Panc1 (cell line): Measurements from ENCODE around the gene PET100.

Experiments used
- POLR2AphosphoS5 ChIP-seq: IDR thresholded peaks from 2 replicates; pipeline ENCODE4 v1.6.1; 2012; ENCODE audit warnings: mild to moderate bottlenecking, low read depth, low read length, moderate library complexity
- REST ChIP-seq, 2 experiments: IDR thresholded peaks; 2 replicates each; pipeline ENCODE4 v1.6.1; 2011 to 2012; ENCODE audit warnings: low read depth in 2 of 2, control low read depth in 1 of 2, low read length in 1 of 2, mild to moderate bottlenecking in 1 of 2, moderate library complexity in 1 of 2; ENCODE audit not compliant: insufficient read depth in 1 of 2
- SIN3A ChIP-seq: IDR thresholded peaks from 2 replicates; pipeline ENCODE4 v1.6.1; 2012; ENCODE audit warnings: low read depth, mild to moderate bottlenecking, low read length, moderate library complexity, borderline replicate concordance; ENCODE audit not compliant: insufficient read depth
- TF ChIP-seq, protein P1 (sequence below): fragments of 450-650 bp; IDR thresholded peaks from 2 replicates; pipeline ENCODE4 v1.5.1; 2017; ENCODE audit warnings: mild to moderate bottlenecking

DNA sequence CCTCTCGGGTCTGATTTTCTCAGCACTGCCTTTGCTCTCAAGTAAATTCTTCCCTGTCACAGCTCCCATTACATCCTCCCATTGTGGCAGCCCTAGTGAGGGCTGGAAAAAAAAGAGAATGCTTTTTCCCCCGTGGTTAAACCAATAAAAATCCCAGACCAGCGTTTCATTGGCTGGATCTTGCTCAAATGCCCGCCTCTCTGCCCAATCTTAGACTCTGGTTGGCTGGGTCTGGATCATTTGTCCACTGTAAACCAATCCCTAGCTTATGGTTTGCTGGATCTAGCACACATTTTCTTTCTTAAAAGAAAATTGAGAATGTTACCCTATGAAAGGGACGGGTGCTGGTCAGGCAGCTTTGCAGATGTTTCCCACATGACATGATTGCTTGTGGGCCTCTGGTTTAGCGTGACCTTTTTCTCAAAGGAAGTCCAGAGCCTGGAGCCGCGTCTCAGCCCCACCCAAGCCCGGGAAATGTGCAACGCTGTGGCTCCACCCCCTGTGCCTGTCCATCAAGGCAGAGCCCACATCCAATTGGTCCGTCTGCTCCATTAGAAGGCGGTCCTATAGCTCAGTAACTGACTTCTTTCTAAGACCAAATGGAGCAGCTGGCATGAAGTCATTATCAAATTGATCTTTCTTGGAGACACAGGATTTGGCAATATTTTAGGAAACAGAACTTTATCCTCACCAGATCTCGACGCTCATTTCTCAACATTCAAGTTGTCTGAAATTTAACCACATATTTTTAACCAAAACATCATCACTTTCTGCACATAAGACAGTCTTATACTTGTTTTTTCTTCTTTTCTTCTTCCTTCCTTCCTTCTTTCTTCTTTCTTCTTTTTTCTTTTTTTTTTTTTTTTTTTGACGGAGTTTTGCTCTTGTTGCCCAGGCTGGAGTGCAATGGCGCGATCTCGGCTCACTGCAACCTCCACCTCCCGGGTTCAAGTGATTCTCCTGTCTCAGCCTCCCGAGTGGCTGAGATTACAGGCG lies 44.7 kb downstream of the PET100 start:
- TF ChIP-seq SIN3A, result no peak
- TF ChIP-seq, protein P1, sequence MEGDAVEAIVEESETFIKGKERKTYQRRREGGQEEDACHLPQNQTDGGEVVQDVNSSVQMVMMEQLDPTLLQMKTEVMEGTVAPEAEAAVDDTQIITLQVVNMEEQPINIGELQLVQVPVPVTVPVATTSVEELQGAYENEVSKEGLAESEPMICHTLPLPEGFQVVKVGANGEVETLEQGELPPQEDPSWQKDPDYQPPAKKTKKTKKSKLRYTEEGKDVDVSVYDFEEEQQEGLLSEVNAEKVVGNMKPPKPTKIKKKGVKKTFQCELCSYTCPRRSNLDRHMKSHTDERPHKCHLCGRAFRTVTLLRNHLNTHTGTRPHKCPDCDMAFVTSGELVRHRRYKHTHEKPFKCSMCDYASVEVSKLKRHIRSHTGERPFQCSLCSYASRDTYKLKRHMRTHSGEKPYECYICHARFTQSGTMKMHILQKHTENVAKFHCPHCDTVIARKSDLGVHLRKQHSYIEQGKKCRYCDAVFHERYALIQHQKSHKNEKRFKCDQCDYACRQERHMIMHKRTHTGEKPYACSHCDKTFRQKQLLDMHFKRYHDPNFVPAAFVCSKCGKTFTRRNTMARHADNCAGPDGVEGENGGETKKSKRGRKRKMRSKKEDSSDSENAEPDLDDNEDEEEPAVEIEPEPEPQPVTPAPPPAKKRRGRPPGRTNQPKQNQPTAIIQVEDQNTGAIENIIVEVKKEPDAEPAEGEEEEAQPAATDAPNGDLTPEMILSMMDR, result no peak
- no peak for TF ChIP-seq POLR2AphosphoS5
- TF ChIP-seq REST (IDR thresholded peaks at IDR 0.05; ENCODE audit: insufficient read depth in 1 of 2, low read depth in 2 of 2, low read length in 1 of 2), result no peak
